NCI-H2196 treated with DMSO at 0.1 percent for 48 hours (cell line): Measurements from ENCODE around the gene CTNNAL1.

Experiments
- DNase-seq: peaks from one replicate; lab custom pipeline; 2025; ENCODE audit not compliant: unreplicated experiment; lab: John Stamatoyannopoulos, UW

Gene CTNNAL1

DNA sequence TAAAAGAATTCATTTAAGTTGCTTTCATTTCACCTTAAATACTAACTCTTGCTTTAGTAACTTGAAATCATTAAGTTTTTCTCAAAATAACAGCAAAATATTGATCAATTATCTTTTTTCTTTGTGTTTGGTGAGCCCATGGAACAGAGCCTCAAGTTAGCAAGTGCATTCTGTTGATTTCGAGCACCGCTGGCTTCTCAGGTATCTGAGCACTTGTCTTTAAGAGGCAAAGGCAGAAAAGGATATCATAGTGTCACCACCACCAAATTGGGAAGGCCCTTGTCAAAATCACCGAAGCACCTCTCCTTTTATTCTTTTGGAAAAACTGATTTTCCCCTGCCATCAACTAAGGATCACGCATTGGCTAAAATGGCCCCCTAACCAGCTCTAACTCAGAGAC lies 17.1 kb upstream of the CTNNAL1 start:
- DNase-seq: no peak

DNA sequence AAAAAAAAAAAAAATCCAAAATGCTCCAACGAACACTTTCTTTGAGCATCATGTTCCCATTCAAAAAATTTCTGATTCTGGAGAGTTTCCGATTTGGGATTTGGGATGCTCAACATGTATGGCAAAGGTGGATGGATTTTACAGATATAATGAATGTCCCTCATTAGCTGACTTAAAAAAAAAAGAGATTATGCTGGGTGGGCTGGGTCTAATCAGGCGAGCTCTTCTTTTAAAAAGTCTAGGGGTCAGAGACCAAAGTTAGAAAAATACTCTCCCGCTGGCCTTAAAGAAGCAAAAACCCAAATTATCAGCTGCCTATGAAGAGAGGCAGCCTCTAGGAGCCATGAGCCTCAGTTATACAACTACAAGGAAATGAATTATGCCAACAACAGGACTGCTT lies 15.2 kb upstream of the CTNNAL1 start:
- DNase-seq: no peak

DNA sequence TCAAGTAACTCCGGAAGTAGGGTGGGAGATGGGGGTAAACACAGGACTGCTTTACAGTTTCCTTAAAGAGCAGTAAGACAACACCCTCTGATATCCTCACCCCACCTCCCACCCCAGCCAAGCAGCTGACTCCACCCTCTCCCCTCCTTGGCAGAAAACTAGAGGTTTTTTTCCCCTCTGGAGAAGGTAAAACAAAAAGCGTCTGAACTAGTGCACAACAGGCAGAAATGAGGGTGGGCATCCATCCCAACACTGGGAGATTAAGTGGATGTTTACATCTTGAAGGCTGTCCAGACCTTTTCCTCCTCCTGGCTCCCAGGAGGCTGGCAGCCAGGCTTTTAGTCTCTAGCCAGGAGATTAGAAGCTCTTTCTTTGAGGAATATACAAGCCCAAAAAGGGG lies 13.9 kb upstream of the CTNNAL1 start:
- no peak for DNase-seq

DNA sequence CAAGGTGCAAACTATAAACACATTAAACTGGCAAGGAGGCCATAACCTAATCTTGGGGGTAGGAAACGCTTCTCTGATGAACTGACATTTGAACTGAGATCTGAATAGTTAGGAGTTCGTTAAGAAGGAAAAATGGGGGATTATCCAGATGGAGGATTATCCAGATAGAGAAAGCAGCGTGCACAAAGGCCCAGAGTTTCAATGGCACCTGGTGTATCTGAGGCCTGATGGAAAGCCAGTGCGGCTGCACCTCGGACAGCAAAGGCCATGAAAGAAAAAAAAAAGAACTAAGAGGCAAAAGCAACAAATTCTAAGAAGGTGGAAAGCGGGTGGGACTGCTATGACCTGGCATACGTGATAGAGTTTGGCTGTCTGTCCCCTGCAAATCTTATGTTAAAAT lies 13.0 kb upstream of the CTNNAL1 start:
- no peak for DNase-seq

DNA sequence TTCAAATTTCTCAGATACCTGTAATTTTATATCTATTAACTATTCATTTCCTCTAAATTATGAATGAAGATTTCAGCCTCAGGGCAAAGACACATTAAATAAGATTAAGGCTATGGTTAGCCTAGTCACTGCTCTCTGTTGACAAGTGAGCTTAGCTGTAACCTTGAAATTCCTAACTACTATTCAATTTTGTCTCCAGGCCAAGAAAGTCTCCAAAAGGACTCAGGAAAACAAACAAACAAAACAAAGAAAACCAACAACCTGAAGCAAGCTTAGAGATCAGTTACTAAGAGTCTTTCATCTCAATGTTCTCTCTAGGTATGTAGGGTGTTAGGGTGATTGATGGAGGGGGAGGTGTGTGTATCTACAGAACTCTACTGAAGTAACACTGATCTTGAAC lies 9.6 kb upstream of the CTNNAL1 start:
- DNase-seq: no peak

DNA sequence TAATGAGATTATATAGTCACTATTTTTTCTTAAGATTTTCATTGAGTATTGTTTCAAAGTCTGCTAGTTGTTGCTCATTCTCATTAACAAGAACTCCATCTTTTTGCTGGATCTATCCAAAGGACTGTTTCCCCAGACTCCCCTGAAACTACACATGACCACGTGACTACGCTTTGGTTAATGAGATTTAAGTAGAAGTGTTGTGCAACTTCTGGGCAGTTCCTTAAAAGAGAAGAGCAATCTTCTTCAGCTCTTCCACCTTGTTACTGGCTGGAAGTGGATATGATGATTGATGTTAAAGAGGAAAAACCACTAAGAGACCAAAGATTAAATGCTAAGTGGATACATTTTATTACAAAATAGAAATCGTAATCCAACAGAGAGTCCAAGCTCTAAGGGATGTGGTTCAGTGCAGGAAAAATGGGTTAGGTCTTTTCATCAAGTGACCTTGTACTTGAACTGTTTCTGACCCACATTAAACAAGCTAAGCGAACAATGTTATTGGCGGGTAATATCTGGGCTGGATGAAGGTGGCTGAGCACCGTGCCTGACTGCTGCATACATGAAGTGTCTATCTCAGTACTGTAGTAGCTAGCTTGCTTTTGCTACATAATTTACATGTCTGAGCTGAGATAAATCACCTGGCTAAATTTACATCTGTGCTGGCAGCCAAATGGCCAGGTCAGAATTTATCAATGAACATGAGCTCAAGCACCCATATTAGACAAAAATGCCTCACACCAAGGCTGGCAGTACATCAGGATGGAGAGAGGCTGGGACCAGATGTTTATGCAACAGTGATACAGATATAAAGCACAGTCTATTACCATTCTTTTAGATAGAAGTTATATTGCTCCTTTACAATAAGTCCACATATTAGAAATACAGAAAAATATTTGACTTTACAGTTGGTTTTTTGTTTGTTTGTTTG lies 7.5 kb upstream of the CTNNAL1 start:
- DNase-seq: no peak

DNA sequence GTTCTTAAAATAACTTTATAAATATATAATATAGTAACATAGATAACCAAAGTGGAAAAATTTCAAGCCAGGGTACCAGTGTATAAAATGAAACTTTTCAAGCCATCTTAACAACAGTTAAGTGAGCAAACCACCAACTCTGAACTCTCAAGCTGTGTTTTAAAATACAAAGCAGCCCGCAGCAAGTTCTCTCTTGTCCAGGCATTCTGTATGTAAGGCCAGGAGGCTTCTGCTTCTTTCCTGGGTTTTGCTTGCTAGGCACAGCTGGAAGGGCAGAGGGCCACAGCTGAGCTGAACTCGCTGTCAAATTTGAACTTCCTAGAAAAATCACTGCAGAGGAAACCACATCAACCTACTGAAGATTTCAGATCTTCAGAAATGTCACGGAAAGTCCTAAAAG lies 6.8 kb upstream of the CTNNAL1 start:
- DNase-seq: no peak

DNA sequence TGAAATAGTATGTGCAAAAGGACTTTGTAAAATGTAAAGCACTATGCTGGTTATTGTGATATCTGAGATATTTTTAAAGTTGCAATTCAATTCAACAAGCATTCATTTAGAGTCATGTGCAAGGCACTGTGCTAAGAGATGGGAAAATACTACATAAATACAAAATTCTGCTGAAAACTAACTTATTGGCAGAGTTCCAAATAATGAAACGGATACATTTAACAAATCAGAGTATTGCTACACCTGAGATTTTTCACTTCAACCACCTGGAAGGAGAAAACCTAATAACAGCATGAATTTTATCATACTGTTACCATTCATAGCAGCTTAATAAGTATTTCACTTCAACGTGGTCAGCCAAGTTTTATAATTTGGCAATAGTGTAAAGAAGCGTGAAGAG lies 6.1 kb upstream of the CTNNAL1 start:
- DNase-seq: no peak

DNA sequence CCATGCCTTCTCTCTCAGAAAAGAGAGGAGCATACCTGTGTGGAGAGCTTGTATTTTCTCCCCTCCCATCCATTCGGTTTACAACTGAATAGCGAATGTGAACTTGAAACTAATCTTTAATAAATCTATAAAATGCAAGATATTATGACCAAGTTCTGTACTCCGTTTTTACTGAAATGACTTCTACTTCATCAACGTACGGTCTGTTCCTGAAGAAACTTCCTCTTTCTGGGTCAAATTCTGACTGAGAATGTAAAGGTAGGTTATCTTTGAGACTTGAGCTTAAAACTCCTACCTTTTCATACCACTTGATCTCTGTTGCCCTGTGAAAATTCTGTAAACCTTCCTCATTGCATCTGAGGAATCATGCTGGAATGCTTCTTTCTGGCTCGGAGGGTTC lies 4.2 kb upstream of the CTNNAL1 start:
- DNase-seq: no peak

DNA sequence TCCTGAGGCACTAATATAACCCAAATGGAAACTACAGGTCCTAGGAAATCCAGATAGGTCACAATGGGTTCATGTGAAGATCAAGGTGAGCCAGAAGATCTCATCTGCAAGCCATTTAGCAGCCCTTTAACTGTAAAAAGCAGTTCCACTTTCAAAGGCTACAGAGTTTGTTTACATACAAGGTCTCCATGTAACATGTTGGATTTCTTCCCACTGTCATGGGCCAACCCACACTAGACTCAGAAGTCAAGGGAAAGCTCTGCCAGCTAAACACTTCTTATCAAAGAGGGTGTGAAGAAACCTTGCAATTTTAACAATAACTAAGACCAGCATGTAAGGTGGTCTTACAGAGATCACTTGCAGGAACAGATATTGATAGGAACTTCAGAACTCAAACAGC lies 3.8 kb upstream of the CTNNAL1 start:
- DNase-seq: no peak

DNA sequence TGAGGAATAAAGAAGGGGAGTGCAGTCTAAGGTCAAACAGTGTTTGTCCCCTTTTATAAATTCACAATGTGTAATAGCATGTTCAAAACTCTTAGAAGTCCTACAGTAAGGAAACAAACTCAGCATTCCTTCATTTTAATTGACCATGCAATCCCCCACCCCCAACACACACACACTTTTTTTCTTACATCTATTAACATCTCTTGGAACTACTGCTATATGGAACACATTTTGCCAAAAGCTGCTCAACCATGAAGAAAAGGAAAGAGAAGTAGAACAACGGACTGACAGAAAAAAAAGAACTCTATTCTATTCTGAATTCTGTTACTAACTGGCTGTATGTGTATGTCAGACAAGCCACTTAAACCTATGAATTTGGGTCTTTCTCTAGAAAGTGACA lies 2.8 kb upstream of the CTNNAL1 start:
- DNase-seq: no peak

DNA sequence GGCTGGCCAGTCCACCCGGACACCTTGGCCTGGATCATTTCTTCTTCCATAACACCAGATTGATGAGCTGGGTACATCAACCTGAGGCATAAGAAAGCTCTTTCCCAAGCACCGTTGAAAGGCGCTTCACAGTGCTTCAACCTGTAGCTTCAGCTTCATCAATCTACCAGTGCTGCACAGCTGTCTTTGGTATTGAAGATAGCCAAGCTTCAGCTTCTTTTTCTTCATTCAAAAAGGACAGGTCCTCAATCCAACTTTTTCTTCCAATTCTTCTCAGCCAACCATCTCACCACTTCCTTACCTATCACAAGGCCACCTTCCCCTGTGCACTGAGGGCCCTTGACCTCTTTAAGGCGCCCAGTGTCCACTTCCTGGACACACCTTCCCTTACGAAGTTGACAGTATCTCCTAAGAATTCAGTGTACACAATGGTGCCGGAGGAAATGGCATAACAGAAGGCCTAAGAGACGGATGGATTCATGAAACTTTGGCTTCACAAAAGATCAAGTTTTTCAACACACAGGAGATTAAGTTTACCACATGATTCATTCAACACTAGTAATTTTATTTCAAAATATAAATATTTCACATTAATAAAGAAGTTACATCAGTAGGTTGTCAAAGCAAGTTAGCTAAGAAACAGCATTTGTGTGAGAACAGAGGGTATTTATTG lies 1.4 kb upstream of the CTNNAL1 start:
- no peak for DNase-seq

DNA sequence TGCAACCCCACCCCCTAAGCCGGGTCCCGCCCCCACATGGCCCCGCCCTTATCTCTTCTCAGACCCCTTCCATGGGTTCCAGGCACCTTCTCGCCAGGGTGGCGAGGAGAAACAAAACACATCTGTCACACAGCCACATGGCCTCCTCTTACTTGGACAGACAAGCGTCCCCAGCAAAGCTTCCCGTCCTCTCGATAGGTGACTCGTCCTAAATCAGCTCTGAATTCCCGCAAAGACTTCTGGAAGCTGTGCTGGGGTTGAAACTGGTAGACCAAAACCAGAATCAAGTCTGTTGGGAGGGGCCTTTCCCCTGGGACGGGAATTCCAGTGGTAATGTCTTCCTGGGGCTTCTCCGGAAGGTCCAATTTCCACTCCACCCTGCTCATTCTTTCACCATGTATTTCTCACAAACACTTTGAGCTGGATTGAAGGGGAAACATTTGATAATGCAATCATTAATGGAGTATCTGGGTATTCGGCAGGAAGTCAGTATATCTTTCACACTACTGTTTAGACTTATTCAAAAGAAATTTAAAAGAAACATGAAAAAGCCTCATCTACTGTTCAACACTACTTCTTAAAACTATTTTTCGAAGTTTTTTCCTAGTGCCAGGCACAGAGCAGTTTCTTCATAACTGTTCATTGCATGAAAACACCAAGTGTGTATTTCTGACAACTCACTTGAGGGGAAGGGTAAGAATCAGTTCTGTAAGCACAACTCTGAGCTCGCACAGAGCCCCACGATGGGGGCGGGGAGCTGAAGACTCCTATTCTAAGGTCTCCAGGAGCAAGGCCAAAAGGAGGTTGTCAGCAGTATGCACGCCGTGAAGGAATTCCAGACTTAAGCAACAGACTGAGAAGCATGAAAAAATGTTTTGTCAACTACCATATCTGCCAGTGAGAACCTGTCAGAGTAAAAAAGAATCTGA lies 644 bp upstream of the CTNNAL1 start:
- no peak for DNase-seq

DNA sequence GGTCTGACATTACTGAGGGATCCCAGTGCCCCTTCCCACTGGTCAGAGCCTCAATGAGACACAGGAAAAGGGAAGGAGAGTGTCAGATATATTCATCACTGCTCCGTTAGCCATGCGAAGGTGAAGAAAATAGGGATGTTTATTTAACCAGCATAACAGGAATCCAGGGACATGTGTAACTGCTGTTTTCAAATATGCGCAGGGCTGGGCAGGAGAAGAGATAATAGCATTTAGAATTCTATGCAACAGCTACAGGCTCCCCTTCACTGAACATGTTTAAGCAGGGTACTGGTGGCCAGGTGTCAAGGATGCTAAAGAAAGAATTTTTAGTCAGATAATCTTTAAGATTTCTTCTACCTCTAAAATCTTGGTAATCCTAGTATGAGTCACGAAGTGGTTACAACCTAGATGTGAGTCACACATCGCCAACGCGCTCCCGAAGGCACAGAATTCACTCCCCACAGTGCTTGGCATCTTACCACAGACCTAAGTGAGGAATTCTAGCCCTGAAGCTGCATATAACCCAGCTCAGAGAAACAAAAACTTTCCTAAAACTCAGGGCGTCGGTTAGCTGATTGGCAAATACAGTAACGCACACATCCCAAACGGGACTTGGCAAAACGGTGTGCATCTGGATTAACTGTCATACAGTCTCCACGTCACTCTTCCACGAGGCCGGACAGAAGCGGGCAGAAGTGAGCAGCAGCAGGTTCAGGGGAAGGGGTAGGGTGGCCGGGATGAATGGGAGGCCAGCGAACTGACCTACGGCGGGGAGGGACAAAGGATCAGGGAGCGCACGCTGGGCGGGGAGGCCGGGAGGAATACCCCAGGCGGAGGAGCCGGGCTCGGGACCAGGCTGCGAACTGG lies 1.1 kb downstream of the CTNNAL1 start:
- peak; percentile 28 for DNase-seq

DNA sequence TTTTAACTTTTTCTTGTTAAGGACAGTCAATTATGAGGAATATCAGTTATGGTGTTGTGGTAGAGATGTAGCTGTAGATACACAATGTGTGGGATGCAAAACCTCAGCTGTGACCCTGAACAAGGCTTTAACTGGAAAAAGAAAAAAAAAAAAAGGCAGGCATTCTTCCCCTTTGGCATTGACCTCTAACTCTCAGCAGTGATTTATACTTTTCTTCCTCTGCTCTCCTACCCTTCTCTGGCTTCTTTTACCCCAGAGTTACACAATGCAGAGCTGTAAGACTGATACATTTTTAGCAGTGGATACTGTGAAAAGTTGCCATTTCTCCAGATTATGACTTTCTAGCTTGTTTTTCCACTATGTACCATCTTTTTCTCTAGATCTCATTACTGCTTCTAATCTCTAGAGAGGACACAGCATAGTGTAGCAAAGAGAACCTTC lies 2.0 kb downstream of the CTNNAL1 start:
- no peak for DNase-seq

DNA sequence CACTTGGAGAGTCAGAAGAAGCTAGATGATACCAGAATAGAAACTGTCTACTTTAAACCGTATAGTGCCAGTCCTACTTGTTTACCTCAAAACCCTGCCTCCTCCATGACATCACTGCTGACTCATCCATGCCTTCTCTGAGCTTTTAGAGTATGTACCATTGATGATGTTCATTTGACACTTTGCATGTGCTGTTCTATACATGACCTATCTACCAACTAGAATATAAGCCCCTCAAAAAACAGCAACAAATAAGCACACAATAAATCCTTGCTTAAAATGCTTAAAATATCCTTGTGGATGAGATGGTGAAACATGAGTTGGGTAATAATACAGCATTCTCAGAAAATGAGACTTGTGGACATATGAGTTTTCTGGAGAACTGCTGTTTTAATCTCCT lies 2.6 kb downstream of the CTNNAL1 start:
- no peak for DNase-seq

DNA sequence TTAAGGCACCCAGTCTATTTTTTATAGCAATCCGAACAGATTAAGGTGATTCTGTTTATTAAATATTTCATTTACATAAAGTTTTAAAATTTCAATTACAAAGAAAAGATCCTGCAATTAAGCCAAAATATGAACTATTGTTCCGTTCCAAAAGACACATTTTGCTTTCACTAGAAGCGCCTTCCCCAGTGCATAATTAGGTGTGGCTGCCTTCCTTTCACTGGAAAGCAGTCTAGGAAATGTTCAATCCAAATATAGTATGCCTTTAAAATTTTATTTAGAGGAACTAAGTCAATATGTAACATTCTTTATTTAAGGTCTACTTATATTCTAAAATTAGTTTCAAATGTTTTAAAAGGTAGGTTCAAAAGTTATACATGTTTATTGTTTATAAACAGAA lies 7.6 kb downstream of the CTNNAL1 start:
- no peak for DNase-seq

DNA sequence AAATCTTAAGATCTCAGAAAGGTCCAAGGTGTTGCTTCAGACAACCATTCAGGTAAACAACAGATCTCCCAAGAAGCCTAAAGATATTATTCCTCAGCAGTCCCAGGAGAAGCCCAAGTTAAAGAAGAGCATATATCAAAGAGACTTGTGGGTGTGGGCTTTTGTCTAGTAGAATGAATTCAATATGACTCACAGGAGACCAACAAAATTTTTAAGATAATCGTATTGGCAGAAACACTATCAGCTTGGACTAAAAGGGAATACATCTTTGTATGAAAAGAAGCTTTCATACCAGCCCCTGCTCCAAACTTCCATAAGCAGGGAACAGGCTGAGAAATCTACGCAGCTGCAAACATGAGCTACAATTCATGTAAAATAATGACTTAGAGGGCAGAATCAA lies 10.2 kb downstream of the CTNNAL1 start:
- no peak for DNase-seq

DNA sequence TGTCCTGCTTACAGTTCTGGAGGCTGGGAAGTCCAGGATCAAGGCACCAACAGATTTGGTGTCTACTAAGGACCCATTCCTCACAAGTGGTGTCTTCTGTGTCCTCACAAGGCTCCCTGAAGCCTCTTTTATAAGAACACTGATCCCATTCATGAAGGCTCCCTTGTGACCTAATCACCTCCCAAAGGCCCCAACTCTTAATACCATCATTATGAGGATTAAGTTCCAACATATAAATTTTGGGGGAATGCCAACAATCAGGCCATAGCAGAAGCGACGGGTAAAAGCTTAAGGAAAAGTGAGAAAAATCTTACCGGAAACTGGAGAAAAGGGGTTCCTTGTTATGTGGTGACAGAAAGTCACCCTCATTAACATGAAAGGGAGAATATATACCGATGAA lies 11.2 kb downstream of the CTNNAL1 start:
- DNase-seq: no peak

DNA sequence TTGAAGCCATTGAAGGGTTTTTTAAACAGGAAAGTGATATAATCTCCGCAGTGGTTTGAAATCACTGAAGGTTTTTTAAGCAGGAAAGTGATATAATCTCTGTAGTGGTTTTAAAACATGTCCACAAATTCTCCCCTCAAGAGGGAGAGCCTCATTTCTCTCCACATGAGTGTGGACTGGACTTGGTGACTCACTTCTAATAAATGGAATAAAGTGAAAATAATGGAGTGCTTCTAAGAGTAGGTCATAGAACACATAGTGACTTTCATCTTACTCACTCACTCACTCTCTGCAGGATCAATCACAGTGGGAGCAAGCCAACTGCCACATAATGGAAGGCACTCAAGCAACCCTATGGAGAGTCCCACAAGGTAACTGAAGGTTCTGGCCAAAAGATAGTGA lies 12.0 kb downstream of the CTNNAL1 start:
- no peak for DNase-seq

DNA sequence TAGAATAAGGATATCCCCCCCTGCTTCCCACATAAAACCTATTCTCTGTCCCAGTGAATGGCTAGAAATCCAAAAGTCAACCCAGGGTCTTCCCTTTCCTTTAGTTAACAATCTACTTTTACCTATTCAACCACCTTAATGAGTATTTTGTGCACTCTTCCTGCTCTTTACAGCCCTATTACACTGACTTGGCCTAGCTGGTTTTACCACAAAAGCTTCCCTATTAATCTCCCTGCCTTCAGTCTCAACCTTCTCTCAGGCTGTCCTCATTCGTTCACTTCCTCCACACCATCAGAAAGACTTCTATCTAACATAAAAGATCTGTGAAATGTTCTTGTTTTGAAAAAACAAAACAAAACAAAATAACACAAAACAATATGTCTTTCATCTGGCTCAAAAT lies 16.2 kb downstream of the CTNNAL1 start:
- DNase-seq: no peak
